B cell (primary cell): ENCODE results near the gene TECTA. TPM values are rescaled to one million over a fixed set of nuclear protein-coding genes. Genes with fewer than 3 reads are reported as not detected.

Experiments used
- ATAC-seq: fragments of 200-7000 bp; cut with Tn5 transposase; one replicate; pipeline ENCODE4 v1.10.0; 2021; ENCODE audit warnings: low read depth, mild to moderate bottlenecking, moderate number of reproducible peaks, moderate library complexity
- CTCF ChIA-PET: fragments of 350-600 bp; sonication (Branson Sonifier 250); formaldehyde crosslinking; loops from one replicate; lab custom pipeline; 2021; ENCODE audit warnings: antibody characterized with exemption, inconsistent platforms; lab: Charles Lee
- POLR2A ChIA-PET: fragments of 350-600 bp; sonication (Branson Sonifier 250); formaldehyde crosslinking; loops from one replicate; lab custom pipeline; 2021; ENCODE audit warnings: antibody characterized with exemption; lab: Charles Lee
- DNase-seq: peaks from one replicate; pipeline ENCODE4 v3.0.0; 2013
- H2AFZ ChIP-seq: 2 replicates; pipeline ENCODE4 v1.6.1; 2012; ENCODE audit warnings: mild to moderate bottlenecking, low read depth, low read length; ENCODE audit not compliant: insufficient read depth, poor library complexity, severe bottlenecking
- H3K27ac ChIP-seq, 2 donors: 1 replicate in 1 of 2; 2 replicates in 1 of 2; pipeline ENCODE4 v1.5.1; 2012 to 2013; ENCODE audit warnings: low read length in 2 of 2, mild to moderate bottlenecking in 2 of 2, moderate library complexity in 1 of 2
- H3K27me3 ChIP-seq, 4 experiments: fragments of 200-600 bp in 1 of 4; sonication (generic) in 1 of 4; replicated peaks in 1 of 4; 1 replicate in 2 of 4; 2 replicates in 2 of 4; pipeline versions ENCODE4 v1.6.1 to v1.7.0; 2013 to 2016; ENCODE audit warnings: low read length in 3 of 4, mild to moderate bottlenecking in 2 of 4, mixed read lengths in 1 of 4, moderate library complexity in 1 of 4; ENCODE audit not compliant: insufficient read depth in 4 of 4, control insufficient read depth in 3 of 4; ENCODE audit errors: control extremely low read depth in 1 of 4
- H3K36me3 ChIP-seq, 2 experiments: replicated peaks in 1 of 2; 1 replicate in 1 of 2; 2 replicates in 1 of 2; pipeline versions ENCODE4 v1.6.1 to v1.7.1; 2013; ENCODE audit warnings: low read length in 1 of 2; ENCODE audit not compliant: insufficient read depth in 2 of 2, control insufficient read depth in 1 of 2; ENCODE audit errors: control extremely low read depth in 1 of 2, extremely low read depth in 1 of 2
- H3K4me1 ChIP-seq, 2 donors: fragments of 200-600 bp in 1 of 2; sonication (generic) in 1 of 2; 1 replicate in 1 of 2; 2 replicates in 1 of 2; pipeline versions ENCODE4 v1.5.1 to v1.6.1; 2013 to 2017; ENCODE audit warnings: low read length in 2 of 2; ENCODE audit not compliant: control insufficient read depth in 2 of 2, insufficient read depth in 2 of 2
- H3K4me2 ChIP-seq: replicated peaks from 2 replicates; pipeline ENCODE3; 2012; ENCODE audit warnings: mild to moderate bottlenecking, low read depth, low read length; ENCODE audit not compliant: poor library complexity, severe bottlenecking
- H3K4me3 ChIP-seq, 5 experiments: fragments of 200-600 bp in 1 of 5; sonication (generic) in 1 of 5; 1 replicate in 3 of 5; 2 replicates in 2 of 5; pipeline versions ENCODE4 v1.5.1 to v1.7.0; 2011 to 2016; ENCODE audit warnings: low read length in 4 of 5, mild to moderate bottlenecking in 4 of 5, low read depth in 2 of 5, control low read depth in 1 of 5, moderate library complexity in 1 of 5; ENCODE audit not compliant: insufficient read depth in 1 of 5; ENCODE audit errors: control extremely low read depth in 1 of 5, extremely low read depth in 1 of 5
- H3K79me2 ChIP-seq: fragments of 200-600 bp; sonication (generic); one replicate; pipeline ENCODE4 v1.6.0; 2016; ENCODE audit warnings: low read length; ENCODE audit not compliant: control insufficient read depth, insufficient read depth
- H3K9ac ChIP-seq: fragments of 200-600 bp; sonication (generic); 2 replicates; pipeline ENCODE4 v1.6.1; 2017; ENCODE audit warnings: mild to moderate bottlenecking, low read length, moderate library complexity
- H3K9me3 ChIP-seq, 3 donors: one replicate each; pipeline versions ENCODE4 v1.6.1 to v1.7.1; 2013; ENCODE audit warnings: low read length in 2 of 3; ENCODE audit not compliant: control insufficient read depth in 2 of 3, insufficient read depth in 1 of 3; ENCODE audit errors: control extremely low read depth in 1 of 3
- H4K20me1 ChIP-seq: 2 replicates; pipeline ENCODE4 v1.6.0; 2012; ENCODE audit warnings: mild to moderate bottlenecking, low read length; ENCODE audit not compliant: insufficient read depth, control insufficient read depth, poor library complexity, severe bottlenecking
- H3K27ac Mint-ChIP-seq: one replicate; pipeline ENCODE4 v1.8.0; 2021; ENCODE audit warnings: mixed read lengths
- H3K27me3 Mint-ChIP-seq: one replicate; pipeline ENCODE4 v1.8.0; 2021; ENCODE audit warnings: mixed read lengths
- H3K4me1 Mint-ChIP-seq: one replicate; pipeline ENCODE4 v1.8.0; 2021; ENCODE audit warnings: mixed read lengths
- H3K4me3 Mint-ChIP-seq: one replicate; pipeline ENCODE4 v1.8.0; 2021; ENCODE audit warnings: mixed read lengths
- H3K9me3 Mint-ChIP-seq: one replicate; pipeline ENCODE4 v1.8.0; 2022; ENCODE audit warnings: mixed read lengths; ENCODE audit not compliant: insufficient read depth
- CTCF ChIP-seq: fragments of 200-600 bp; IDR thresholded peaks from one replicate; pipeline ENCODE4 v1.8.0; 2022; ENCODE audit warnings: antibody characterized with exemption, mild to moderate bottlenecking
- EZH2 ChIP-seq: IDR thresholded peaks from 2 replicates; pipeline ENCODE4 v1.6.1; 2012; ENCODE audit warnings: borderline replicate concordance, low read depth, mild to moderate bottlenecking, moderate library complexity, low read length; ENCODE audit not compliant: insufficient read depth, poor library complexity, severe bottlenecking
- WGBS: methylation state at CpG from one replicate; pipeline ENCODE4 v1.1.5; 2013; ENCODE audit warnings: missing lambda C conversion rate; ENCODE audit not compliant: insufficient coverage; 5-methylcytosine and 5-hydroxymethylcytosine counted together
- intact Hi-C: fragments of 100-400 bp; cut with micrococcal nuclease; formaldehyde crosslinking; loops from one replicate; pipeline ENCODE4 v1.10.0; 2022
- polyA plus RNA-seq: library from polyadenylated mRNA; depleted of rRNA; stranded (reverse); fragments of >200 nt; gene quantifications from 2 replicates; pipeline ENCODE4 v1.2.3, GENCODE V29; 2012
- total RNA-seq, 2 donors: library from RNA; stranded (reverse); fragments of 120-200 nt in 1 of 2; gene quantifications; 1 replicate in 1 of 2; 2 replicates in 1 of 2; pipeline versions ENCODE4 v1.2.3 to v1.2.4, GENCODE V29; 2013 to 2022

The TECTA gene
- total and polyA plus RNA-seq, 2 donors (not counting 1 experiment from before 2014, with no cell fraction given) = 0.47 to 0.51 TPM

GRCh38 chr11:121081321-121081720 is 19.7 kb upstream of the TECTA start:
- Mint-ChIP-seq H3K4me3 (no peak overlapping the region), H3K4me1 (no peaks in the 10 kb centered on the region), H3K9me3 (no peaks in the 10 kb centered on the region), H3K27ac (no peak overlapping the region), H3K27me3 (no peaks in the 10 kb centered on the region)
- Histone ChIP-seq H3K9me3 (no peaks in the 10 kb centered on the region), H3K4me3 (no peak overlapping the region), H3K4me1 (no peaks in the 10 kb centered on the region), H3K4me2 (no peak overlapping the region), H3K79me2 (no peaks in the 10 kb centered on the region), H3K27ac (no peak overlapping the region), H3K36me3 (peaks cover 0 to 5% of the 10 kb centered on the region in 2 experiments), H3K9ac (no peak overlapping the region), H3K27me3 (no peaks in the 10 kb centered on the region), H4K20me1 (no peaks in the 10 kb centered on the region), H2AFZ (no peak overlapping the region)
- ChIA-PET CTCF (no interaction called here), POLR2A (no interaction called here)
- intact Hi-C loops = no loop called here
- WGBS = no CpG with 5 or more reads among the region's 3 CpGs
- TF ChIP-seq CTCF = no peak
- TF ChIP-seq EZH2 = no peak
- DNase-seq = no peak
- no peak for ATAC-seq

GRCh38 chr11:121082219-121082618 is 18.8 kb upstream of the TECTA start:
- Mint-ChIP-seq H3K9me3 (no peaks in the 10 kb centered on the region), H3K27ac (no peak overlapping the region), H3K4me1 (no peaks in the 10 kb centered on the region), H3K27me3 (no peaks in the 10 kb centered on the region), H3K4me3 (no peak overlapping the region)
- Histone ChIP-seq H3K36me3 (peaks cover 0 to 13% of the 10 kb centered on the region in 2 experiments), H2AFZ (no peak overlapping the region), H4K20me1 (no peaks in the 10 kb centered on the region), H3K79me2 (no peaks in the 10 kb centered on the region), H3K9me3 (no peaks in the 10 kb centered on the region), H3K9ac (no peak overlapping the region), H3K4me3 (no peak overlapping the region), H3K4me2 (no peak overlapping the region), H3K27ac (no peak overlapping the region), H3K4me1 (no peaks in the 10 kb centered on the region), H3K27me3 (no peaks in the 10 kb centered on the region)
- ATAC-seq = no peak
- 100% methylated on average over 1 of the region's 1 CpG for WGBS
- DNase-seq = no peak
- ChIA-PET CTCF (no interaction called here), POLR2A (no interaction called here)
- intact Hi-C loops = no loop called here
- TF ChIP-seq EZH2 (no peak), CTCF (no peak)
